Stimulated activated CD4-positive, alpha-beta T cell treated with anti-CD3 and anti-CD28 coated beads, Interleukin-4, amount 100 ng/mL, for 1 hour (primary cell): ENCODE measurements around the gene RASGRP4.
"Not testable (repeated sequence)": the region's sequence is repeated elsewhere in the genome, so short reads cannot be mapped to it uniquely, and the experiment has no call there.

ENCODE experiments used
- DNase-seq: peaks from one replicate; pipeline ENCODE4 v3.0.0-alpha.2; 2020

RASGRP4 gene

GRCh38 chr19:38412961-38413360 is 13.1 kb downstream of the RASGRP4 start:
- no peak for DNase-seq

GRCh38 chr19:38412491-38412890 is 13.5 kb downstream of the RASGRP4 start:
- no peak for DNase-seq

GRCh38 chr19:38411898-38412297 is 14.1 kb downstream of the RASGRP4 start:
- not testable (repeated sequence) for DNase-seq

GRCh38 chr19:38411041-38411712 is 14.8 kb downstream of the RASGRP4 start:
- DNase-seq: no peak

GRCh38 chr19:38410407-38410806 is 15.6 kb downstream of the RASGRP4 start:
- DNase-seq: not testable (repeated sequence)

- DNase-seq: no peak
Measured at GRCh38 chr19:38409631-38410133, 16.3 kb downstream of the RASGRP4 start.

GRCh38 chr19:38405276-38405675 is 20.7 kb downstream of the RASGRP4 start:
- DNase-seq: no peak

GRCh38 chr19:38404858-38405257 is 21.2 kb downstream of the RASGRP4 start:
- DNase-seq: no peak

- peak; percentile 97 for DNase-seq
Measured at GRCh38 chr19:38402967-38403674, 22.9 kb downstream of the RASGRP4 start, which contains the start of gene FAM98C. Gene FAM98C, plus strand, starts transcription at chr19:38403093. Its CDS starts 61 bp downstream, at chr19:38403154.

- DNase-seq: no peak
Measured at GRCh38 chr19:38402623-38402966, 23.4 kb downstream of the RASGRP4 start.

GRCh38 chr19:38401148-38401547 is 24.9 kb downstream of the RASGRP4 start:
- no peak for DNase-seq

- no peak for DNase-seq
Measured at GRCh38 chr19:38400361-38400760, 25.7 kb downstream of the RASGRP4 start.

- no peak for DNase-seq
Measured at GRCh38 chr19:38399537-38399936, 26.5 kb downstream of the RASGRP4 start.

- DNase-seq: no peak
Measured at GRCh38 chr19:38399081-38399480, 26.9 kb downstream of the RASGRP4 start.

- DNase-seq: peak; percentile 62
Measured at GRCh38 chr19:38395381-38396114, 30.5 kb downstream of the RASGRP4 start.

GRCh38 chr19:38394488-38394887 is 31.5 kb downstream of the RASGRP4 start:
- peak; percentile 75 for DNase-seq

- no peak for DNase-seq
Measured at GRCh38 chr19:38392707-38393308, 33.2 kb downstream of the RASGRP4 start.

- no peak for DNase-seq
Measured at GRCh38 chr19:38391911-38392464, 34.0 kb downstream of the RASGRP4 start.

GRCh38 chr19:38389957-38390924 is 35.8 kb downstream of the RASGRP4 start:
- DNase-seq: no peak

- no peak for DNase-seq
Measured at GRCh38 chr19:38389101-38389925, 36.7 kb downstream of the RASGRP4 start.
